Type B pancreatic cell (in vitro differentiated cells): ENCODE results near the gene DCAF7. TPM values are rescaled to one million over a fixed set of nuclear protein-coding genes. Genes with fewer than 3 reads are reported as not detected.

ENCODE experiments used
- DNase-seq: peaks from one replicate; pipeline ENCODE4 v3.0.0; 2021; ENCODE audit warnings: mixed read lengths; ENCODE audit not compliant: unreplicated experiment; ENCODE audit errors: extremely low spot score
- H3K27ac Mint-ChIP-seq: 2 replicates; pipeline ENCODE4 v1.8.0; 2021; ENCODE audit warnings: mild to moderate bottlenecking, mixed read lengths
- H3K27me3 Mint-ChIP-seq: 2 replicates; pipeline ENCODE4 v1.8.0; 2021; ENCODE audit warnings: mixed read lengths
- H3K36me3 Mint-ChIP-seq: 2 replicates; pipeline ENCODE4 v1.8.0; 2021; ENCODE audit warnings: mixed read lengths
- H3K4me1 Mint-ChIP-seq: one replicate; pipeline ENCODE4 v1.8.0; 2021; ENCODE audit warnings: mixed read lengths; ENCODE audit not compliant: unreplicated experiment
- H3K4me3 Mint-ChIP-seq: 2 replicates; pipeline ENCODE4 v1.8.0; 2021; ENCODE audit warnings: mild to moderate bottlenecking, mixed read lengths
- H3K9me3 Mint-ChIP-seq: 2 replicates; pipeline ENCODE4 v1.8.0; 2021; ENCODE audit warnings: mixed read lengths
- CTCF ChIP-seq: fragments of 200-600 bp; sonication (generic); conservative IDR thresholded peaks from 2 replicates; pipeline ENCODE4 v1.5.0; 2021; ENCODE audit warnings: antibody characterized with exemption, mild to moderate bottlenecking
- total RNA-seq: library from RNA; stranded (reverse); gene quantifications from 2 replicates; pipeline ENCODE4 v1.2.1, GENCODE V29; 2021; ENCODE audit warnings: low replicate concordance

DCAF7 gene
- total RNA-seq, 1 donor from 2014 or later: 123 TPM

GRCh38 chr17:63552211-63552610, 1.9 kb downstream of the DCAF7 start:
- TF ChIP-seq CTCF: no peak
- no peak for DNase-seq
- Mint-ChIP-seq H3K36me3 (peaks cover 12% of the 10 kb centered on the region), H3K27ac (peak overlapping the region; percentile 87), H3K27me3 (no peaks in the 10 kb centered on the region), H3K9me3 (no peaks in the 10 kb centered on the region), H3K4me3 (peak overlapping the region; percentile 92), H3K4me1 (peaks cover 35% of the 10 kb centered on the region)

- no peak overlapping the region for H3K27ac Mint-ChIP-seq
- no peaks in the 10 kb centered on the region for H3K27me3 Mint-ChIP-seq
- no peak for DNase-seq
- peaks cover 12% of the 10 kb centered on the region for H3K36me3 Mint-ChIP-seq
- no peak overlapping the region for H3K4me3 Mint-ChIP-seq
- peaks cover 35% of the 10 kb centered on the region for H3K4me1 Mint-ChIP-seq
- no peaks in the 10 kb centered on the region for H3K9me3 Mint-ChIP-seq
- no peak for TF ChIP-seq CTCF
These were observed 5.4 kb downstream of the DCAF7 start for GRCh38 chr17:63555500-63556156.

GRCh38 chr17:63557416-63557815, 7.1 kb downstream of the DCAF7 start:
- Mint-ChIP-seq H3K9me3 (no peaks in the 10 kb centered on the region), H3K4me3 (no peak overlapping the region), H3K36me3 (peaks cover 12% of the 10 kb centered on the region), H3K27me3 (no peaks in the 10 kb centered on the region), H3K4me1 (peaks cover 27% of the 10 kb centered on the region), H3K27ac (no peak overlapping the region)
- DNase-seq: no peak
- no peak for TF ChIP-seq CTCF

- H3K27ac Mint-ChIP-seq: no peak overlapping the region
- no peak overlapping the region for H3K4me3 Mint-ChIP-seq
- no peak for TF ChIP-seq CTCF
- peaks cover 12% of the 10 kb centered on the region for H3K36me3 Mint-ChIP-seq
- no peak for DNase-seq
- H3K9me3 Mint-ChIP-seq: no peaks in the 10 kb centered on the region
- peaks cover 22% of the 10 kb centered on the region for H3K4me1 Mint-ChIP-seq
- H3K27me3 Mint-ChIP-seq: no peaks in the 10 kb centered on the region
These were observed 8.2 kb downstream of the DCAF7 start for GRCh38 chr17:63558441-63558840.

- H3K9me3 Mint-ChIP-seq: no peaks in the 10 kb centered on the region
- H3K27me3 Mint-ChIP-seq: no peaks in the 10 kb centered on the region
- no peaks in the 10 kb centered on the region for H3K36me3 Mint-ChIP-seq
- no peak for DNase-seq
- no peak overlapping the region for H3K27ac Mint-ChIP-seq
- no peaks in the 10 kb centered on the region for H3K4me1 Mint-ChIP-seq
- no peak overlapping the region for H3K4me3 Mint-ChIP-seq
- TF ChIP-seq CTCF: no peak
These were observed 11.5 kb downstream of the DCAF7 start for GRCh38 chr17:63561819-63562218.
